ENCODE measurements around the gene TAF4B.

DNA sequence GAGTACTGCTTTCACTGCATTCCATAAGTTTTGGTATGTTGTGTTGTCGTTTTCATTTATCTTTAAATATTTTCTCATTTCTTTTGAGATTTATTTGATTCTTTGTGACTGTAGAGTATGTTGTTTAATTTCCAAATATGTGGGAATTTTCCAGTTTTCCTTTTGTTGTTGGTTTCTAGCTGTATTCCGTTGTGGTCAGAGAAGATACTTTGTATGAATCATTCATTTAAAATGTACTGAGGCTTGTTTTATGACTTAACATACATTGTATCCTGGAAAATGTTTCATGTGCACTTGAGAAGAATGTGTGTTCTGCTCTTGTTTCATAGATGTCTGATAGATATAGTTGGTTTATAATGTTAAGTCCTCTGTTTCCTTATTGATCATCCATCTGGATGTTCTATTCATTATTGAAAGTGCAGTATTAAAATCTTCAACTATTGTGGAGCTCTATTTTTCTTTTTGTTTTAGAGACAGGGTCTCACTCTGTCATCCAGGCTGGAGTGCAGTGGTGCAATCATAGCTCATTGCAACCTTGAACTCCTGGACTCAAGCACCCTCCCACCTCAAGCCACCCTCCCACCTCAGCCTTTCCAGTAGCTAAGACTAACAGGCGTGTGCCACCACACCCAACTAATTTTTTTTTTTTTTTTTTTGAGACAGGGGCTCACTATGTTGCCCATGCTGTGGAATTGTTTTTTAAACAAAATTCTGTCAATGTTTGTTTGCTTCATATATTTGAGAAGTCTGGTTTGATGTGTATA lies 96.8 kb downstream of the TAF4B start:
- TF ChIP-seq, protein P1, sequence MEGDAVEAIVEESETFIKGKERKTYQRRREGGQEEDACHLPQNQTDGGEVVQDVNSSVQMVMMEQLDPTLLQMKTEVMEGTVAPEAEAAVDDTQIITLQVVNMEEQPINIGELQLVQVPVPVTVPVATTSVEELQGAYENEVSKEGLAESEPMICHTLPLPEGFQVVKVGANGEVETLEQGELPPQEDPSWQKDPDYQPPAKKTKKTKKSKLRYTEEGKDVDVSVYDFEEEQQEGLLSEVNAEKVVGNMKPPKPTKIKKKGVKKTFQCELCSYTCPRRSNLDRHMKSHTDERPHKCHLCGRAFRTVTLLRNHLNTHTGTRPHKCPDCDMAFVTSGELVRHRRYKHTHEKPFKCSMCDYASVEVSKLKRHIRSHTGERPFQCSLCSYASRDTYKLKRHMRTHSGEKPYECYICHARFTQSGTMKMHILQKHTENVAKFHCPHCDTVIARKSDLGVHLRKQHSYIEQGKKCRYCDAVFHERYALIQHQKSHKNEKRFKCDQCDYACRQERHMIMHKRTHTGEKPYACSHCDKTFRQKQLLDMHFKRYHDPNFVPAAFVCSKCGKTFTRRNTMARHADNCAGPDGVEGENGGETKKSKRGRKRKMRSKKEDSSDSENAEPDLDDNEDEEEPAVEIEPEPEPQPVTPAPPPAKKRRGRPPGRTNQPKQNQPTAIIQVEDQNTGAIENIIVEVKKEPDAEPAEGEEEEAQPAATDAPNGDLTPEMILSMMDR (conservative IDR thresholded peaks at IDR 0.05; ENCODE audit: low read length) = no peak
- no peak for TF ChIP-seq EZH2phosphoT487 (IDR thresholded peaks at IDR 0.05; ENCODE audit: borderline replicate concordance, low read depth, low read length)

Measured in OCI-LY7 (cell line).